HCT116 (cell line): ENCODE data around the gene BECN2. TPM values are rescaled to one million over a fixed set of nuclear protein-coding genes. Genes with fewer than 3 reads are reported as not detected.

Experiments used
- ATAC-seq: fragments of 200-7000 bp; cut with Tn5 transposase; 2 replicates; pipeline ENCODE4 v1.9.1; 2020; ENCODE audit warnings: mild to moderate bottlenecking, moderate library complexity
- BruUV-seq: library from RNA; stranded (reverse); fragments of 400-500 nt; replicated peaks from 2 replicates; lab custom pipeline; 2021; lab: Mats Ljungman, UMichigan
- CTCF ChIA-PET: fragments of 300-600 bp; sonication (Branson Sonifier 250); formaldehyde crosslinking; loops from one replicate; lab custom pipeline; 2021; ENCODE audit warnings: antibody characterized with exemption; lab: Charles Lee
- POLR2A ChIA-PET: fragments of 300-600, 350-600 bp; sonication (Branson Sonifier 250); formaldehyde crosslinking; loops from one replicate; lab custom pipeline; 2021; ENCODE audit warnings: antibody characterized with exemption; lab: Charles Lee
- RAD21 ChIA-PET, 2 experiments: fragments of 300-600 bp; sonication (Branson Sonifier 250); formaldehyde crosslinking; loops; one replicate each; lab custom pipeline; 2023; ENCODE audit warnings: low total read pairs in 2 of 2; ENCODE audit not compliant: uncharacterized antibody in 2 of 2, unreplicated experiment in 2 of 2, low non-redundant PET in 1 of 2; lab: Charles Lee
- DNase-seq: peaks from one replicate; pipeline ENCODE4 v3.0.0-alpha.2; 2010; ENCODE audit warnings: low read depth, low spot score
- H2AFZ ChIP-seq: fragments of 200-600 bp; shearing (Covaris generic), sonication (generic); 2 replicates; pipeline ENCODE4 v1.6.1; 2017; ENCODE audit warnings: low read depth, mixed run types, mixed read lengths, antibody characterized with exemption, low read length; ENCODE audit not compliant: poor library complexity, severe bottlenecking
- H3K27ac ChIP-seq: 2 replicates; pipeline ENCODE4 v1.5.1; 2012; ENCODE audit warnings: low read depth, low read length
- H3K27me3 ChIP-seq: fragments of 200-600 bp; sonication (generic); 2 replicates; pipeline ENCODE4 v1.6.1; 2016; ENCODE audit warnings: mixed run types, low read length, mixed read lengths; ENCODE audit not compliant: insufficient read depth
- H3K36me3 ChIP-seq, 2 experiments: fragments of 200-500 bp in 1 of 2; fragments of 200-600 bp in 1 of 2; sonication (Bioruptor generic) in 1 of 2; sonication (generic) in 1 of 2; 2 replicates each; pipeline versions ENCODE4 v1.5.1 to v1.6.1; 2014 to 2016; ENCODE audit warnings: low read length in 2 of 2, inconsistent platforms in 1 of 2, mixed read lengths in 1 of 2, mixed run types in 1 of 2; ENCODE audit not compliant: insufficient read depth in 2 of 2, control insufficient read depth in 1 of 2
- H3K4me1 ChIP-seq, 2 experiments: fragments of 200-600 bp in 1 of 2; sonication (generic) in 1 of 2; 2 replicates each; pipeline versions ENCODE4 v1.5.1 to v1.6.1; 2012 to 2017; ENCODE audit warnings: low read length in 2 of 2, inconsistent platforms in 1 of 2, mild to moderate bottlenecking in 1 of 2, mixed read lengths in 1 of 2, mixed run types in 1 of 2, moderate library complexity in 1 of 2; ENCODE audit not compliant: insufficient read depth in 2 of 2, control insufficient read depth in 1 of 2
- H3K4me2 ChIP-seq: fragments of 200-600 bp; sonication (generic); 2 replicates; pipeline ENCODE4 v1.6.1; 2017; ENCODE audit warnings: mixed run types, low read length, mixed read lengths
- H3K4me3 ChIP-seq, 2 experiments: fragments of 200-600 bp in 1 of 2; sonication (generic) in 1 of 2; replicated peaks in 1 of 2; 2 replicates each; pipeline ENCODE4 v1.5.1; 2011 to 2016; ENCODE audit warnings: low read length in 2 of 2, control low read depth in 1 of 2, low read depth in 1 of 2, mild to moderate bottlenecking in 1 of 2, mixed read lengths in 1 of 2, mixed run types in 1 of 2
- H3K79me2 ChIP-seq: fragments of 200-600 bp; sonication (generic); 2 replicates; pipeline ENCODE4 v1.6.1; 2017; ENCODE audit warnings: mild to moderate bottlenecking, mixed run types, low read length, moderate library complexity, mixed read lengths; ENCODE audit not compliant: insufficient read depth
- H3K9ac ChIP-seq: fragments of 200-600 bp; sonication (generic); 2 replicates; pipeline ENCODE4 v1.6.1; 2016; ENCODE audit warnings: low read length, mixed read lengths
- H3K9me2 ChIP-seq: fragments of 200-600 bp; sonication (generic), shearing (Covaris generic); 2 replicates; pipeline ENCODE4 v1.6.1; 2017; ENCODE audit warnings: mixed run types, mild to moderate bottlenecking, moderate library complexity; ENCODE audit not compliant: insufficient read depth
- H3K9me3 ChIP-seq, 2 experiments: fragments of 200-500 bp in 1 of 2; fragments of 200-600 bp in 1 of 2; sonication (Bioruptor generic) in 1 of 2; sonication (generic) in 1 of 2; 2 replicates each; pipeline ENCODE4 v1.6.1; 2014 to 2017; ENCODE audit warnings: low read length in 2 of 2, mixed read lengths in 2 of 2, inconsistent platforms in 1 of 2, low read depth in 1 of 2, mild to moderate bottlenecking in 1 of 2, mixed run types in 1 of 2, moderate library complexity in 1 of 2; ENCODE audit not compliant: control insufficient read depth in 1 of 2, insufficient read depth in 1 of 2
- H4K20me1 ChIP-seq: fragments of 200-600 bp; sonication (generic), shearing (Covaris generic); 2 replicates; pipeline ENCODE4 v1.6.1; 2017; ENCODE audit warnings: mixed run types, mild to moderate bottlenecking, moderate library complexity; ENCODE audit not compliant: insufficient read depth
- ATF3 ChIP-seq: IDR thresholded peaks from 2 replicates; pipeline ENCODE4 v1.6.1; 2012
- CEBPB ChIP-seq: IDR thresholded peaks from 2 replicates; pipeline ENCODE4 v1.6.1; 2012; ENCODE audit warnings: low read depth
- CTCF ChIP-seq, 3 experiments: fragments of 200-600 bp in 1 of 3; sonication (generic) in 1 of 3; IDR thresholded peaks in 2 of 3; conservative IDR thresholded peaks in 1 of 3; 2 replicates each; pipeline ENCODE4 v1.5.1; 2012 to 2017; ENCODE audit warnings: low read depth in 2 of 3, low read length in 2 of 3, antibody characterized with exemption in 1 of 3, borderline replicate concordance in 1 of 3, control low read depth in 1 of 3, mild to moderate bottlenecking in 1 of 3, mixed read lengths in 1 of 3, mixed run types in 1 of 3, moderate library complexity in 1 of 3; ENCODE audit not compliant: insufficient read depth in 1 of 3
- EZH2 ChIP-seq: fragments of 200-600 bp; sonication (generic); IDR thresholded peaks from 2 replicates; pipeline ENCODE4 v1.6.1; 2017; ENCODE audit warnings: antibody characterized with exemption, mixed run types
- EZH2phosphoT487 ChIP-seq: fragments of 200-600 bp; IDR thresholded peaks from 2 replicates; pipeline ENCODE4 v1.6.1; 2018; ENCODE audit warnings: antibody characterized with exemption, borderline replicate concordance
- FOSL1 ChIP-seq: IDR thresholded peaks from 2 replicates; pipeline ENCODE4 v1.6.1; 2012; ENCODE audit warnings: low read depth
- JUND ChIP-seq: IDR thresholded peaks from 2 replicates; pipeline ENCODE4 v1.6.1; 2012
- MAX ChIP-seq: IDR thresholded peaks from 2 replicates; pipeline ENCODE4 v1.6.1; 2012
- POLR2A ChIP-seq: IDR thresholded peaks from 2 replicates; pipeline ENCODE4 v1.7.0; 2011; ENCODE audit warnings: borderline replicate concordance; ENCODE audit not compliant: insufficient read depth, insufficient read length; ENCODE audit errors: extremely low read depth
- POLR2AphosphoS5 ChIP-seq: IDR thresholded peaks from 2 replicates; pipeline ENCODE4 v1.6.1; 2011; ENCODE audit warnings: mild to moderate bottlenecking, low read depth, low read length, moderate library complexity
- RAD21 ChIP-seq: IDR thresholded peaks from 2 replicates; pipeline ENCODE4 v1.6.1; 2012; ENCODE audit warnings: low read depth, mild to moderate bottlenecking
- REST ChIP-seq: IDR thresholded peaks from 2 replicates; pipeline ENCODE4 v1.6.1; 2012; ENCODE audit warnings: low read depth
- SIN3A ChIP-seq: IDR thresholded peaks from 2 replicates; pipeline ENCODE4 v1.6.1; 2012; ENCODE audit warnings: low read depth
- SP1 ChIP-seq: IDR thresholded peaks from 2 replicates; pipeline ENCODE4 v1.6.1; 2012; ENCODE audit warnings: low read depth
- TCF7L2 ChIP-seq: IDR thresholded peaks from 2 replicates; pipeline ENCODE4 v1.7.0; 2011; ENCODE audit warnings: borderline replicate concordance, inconsistent platforms; ENCODE audit not compliant: insufficient read depth, insufficient read length; ENCODE audit errors: extremely low read depth
- YY1 ChIP-seq: IDR thresholded peaks from 2 replicates; pipeline ENCODE4 v1.6.1; 2011; ENCODE audit warnings: low read length, low read depth, moderate library complexity, mild to moderate bottlenecking; ENCODE audit not compliant: insufficient replicate concordance; ENCODE audit errors: extremely low read depth
- ZBTB33 ChIP-seq: IDR thresholded peaks from 2 replicates; pipeline ENCODE4 v1.6.1; 2011; ENCODE audit warnings: mild to moderate bottlenecking, low read length, moderate library complexity; ENCODE audit not compliant: insufficient replicate concordance; ENCODE audit errors: extremely low read depth
- ZNF274 ChIP-seq: fragments of 200-500 bp; sonication (Bioruptor generic); IDR thresholded peaks from 2 replicates; pipeline ENCODE4 v1.6.1; 2014; ENCODE audit warnings: mild to moderate bottlenecking, low read depth, low read length, inconsistent platforms
- intact Hi-C: fragments of 100-400 bp; cut with micrococcal nuclease; formaldehyde crosslinking; loops from 2 replicates; pipeline ENCODE4 v1.10.0; 2022
- total RNA-seq: library from RNA; stranded (reverse); gene quantifications from one replicate; pipeline ENCODE4 v1.2.1, GENCODE V29; 2021; ENCODE audit not compliant: unreplicated experiment

The BECN2 gene
- total RNA-seq, 1 experiment from 2014 or later = not detected

- Histone ChIP-seq H3K27ac (no peak overlapping the region), H3K9me3 (no peaks in the 10 kb centered on the region), H3K4me1 (peaks cover 0 to 12% of the 10 kb centered on the region in 2 experiments; a peak in 1 of 4 replicates), H3K79me2 (no peaks in the 10 kb centered on the region), H3K36me3 (no peaks in the 10 kb centered on the region), H3K9ac (peak overlapping the region; percentile 48), H3K9me2 (no peaks in the 10 kb centered on the region), H2AFZ (peak overlapping the region; percentile 97), H4K20me1 (no peaks in the 10 kb centered on the region), H3K27me3 (no peaks in the 10 kb centered on the region), H3K4me2 (peak overlapping the region; percentile 82), H3K4me3 (peak overlapping the region; percentile 46 to 55)
- ChIA-PET POLR2A (no interaction called here), RAD21 (no interaction called here), CTCF (no interaction called here)
- DNase-seq = no peak
- intact Hi-C loops = no loop called here
- ATAC-seq = peak; percentile 19; the same call in 1 of the 2 replicates
- BruUV-seq = TSS peak; percentile 67
- TF ChIP-seq SP1 = no peak
- no peak for TF ChIP-seq EZH2phosphoT487
- TF ChIP-seq RAD21 = no peak
- TF ChIP-seq REST = no peak
- no peak for TF ChIP-seq EZH2
- TF ChIP-seq POLR2AphosphoS5 = no peak
- TF ChIP-seq POLR2A = no peak
- no peak for TF ChIP-seq SIN3A
- TF ChIP-seq YY1 = no peak
- no peak for TF ChIP-seq ZNF274
- TF ChIP-seq FOSL1 = no peak
- no peak for TF ChIP-seq CTCF (IDR thresholded peaks at IDR 0.05 in 2 of 3, conservative IDR thresholded peaks at IDR 0.05 in 1 of 3; ENCODE audit: borderline replicate concordance in 1 of 3, insufficient read depth in 1 of 3, low read depth in 2 of 3, low read length in 2 of 3)
- no peak for TF ChIP-seq MAX
- TF ChIP-seq CEBPB = no peak
- TF ChIP-seq ZBTB33 = no peak
- TF ChIP-seq TCF7L2 = no peak
- no peak for TF ChIP-seq ATF3
- no peak for TF ChIP-seq JUND
Observed at GRCh38 chr1:241944300-241944699, 13.3 kb upstream of the BECN2 start.
